ENCODE results near the gene TRPC5OS. TPM values are rescaled to one million over a fixed set of nuclear protein-coding genes. Genes with fewer than 3 reads are reported as not detected.

The TRPC5OS gene
- polyA plus RNA-seq = 0.44 TPM in 1 of 2 replicates, not detected in the other
- polyA minus RNA-seq = not detected in 2 replicates

GRCh38 chrX:111875881-111876280, at the start of gene TRPC5OS:
Gene TRPC5OS, plus strand, starts transcription at chrX:111876181. Its CDS starts 25,669 bp downstream, at chrX:111901850.
- no peak within 1 kb of the TSS for H3K4me2 ChIP-seq (ENCODE audit: low read length)
- H3K27ac ChIP-seq (ENCODE audit: low read length) = no peak within 1 kb of the TSS
- H3K27me3 ChIP-seq (ENCODE audit: insufficient read depth, low read depth, low read length) = no peaks in the 10 kb centered on the region
- H3K9me3 ChIP-seq (ENCODE audit: low read length) = no peaks in the 10 kb centered on the region
- TF ChIP-seq EP300 (conservative IDR thresholded peaks at IDR 0.05; ENCODE audit: poor library complexity, severe bottlenecking) (no peak), EZH2 (IDR thresholded peaks at IDR 0.05; ENCODE audit: borderline replicate concordance, insufficient read depth, low read length, poor library complexity, severe bottlenecking) (no peak), REST (IDR thresholded peaks at IDR 0.05; ENCODE audit: borderline replicate concordance) (no peak), POLR2AphosphoS5 (IDR thresholded peaks at IDR 0.05) (no peak), RAD21 (conservative IDR thresholded peaks at IDR 0.05) (no peak), CTCF (IDR thresholded peaks at IDR 0.05; ENCODE audit: poor library complexity, severe bottlenecking) (no peak), TAF1 (IDR thresholded peaks at IDR 0.05; ENCODE audit: low read depth) (no peak), MXI1 (conservative IDR thresholded peaks at IDR 0.05; ENCODE audit: poor library complexity, severe bottlenecking) (no peak), SMC3 (conservative IDR thresholded peaks at IDR 0.05; ENCODE audit: poor library complexity) (no peak)
- no peaks in the 10 kb centered on the region for H3K36me3 ChIP-seq (ENCODE audit: insufficient read depth, low read length)
- no peaks in the 10 kb centered on the region for H3K79me2 ChIP-seq (replicated peaks; ENCODE audit: insufficient read depth, low read length)
- H3K4me3 ChIP-seq (ENCODE audit: low read length) = no peak within 1 kb of the TSS
- H3K9me2 ChIP-seq (ENCODE audit: insufficient read depth, low read length) = no peaks in the 10 kb centered on the region
- H4K20me1 ChIP-seq (ENCODE audit: insufficient read depth) = no peaks in the 10 kb centered on the region
- no peak within 1 kb of the TSS for H3K9ac ChIP-seq (ENCODE audit: low read length)
- H2AFZ ChIP-seq (ENCODE audit: low read depth, low read length) = no peak within 1 kb of the TSS
- no peaks in the 10 kb centered on the region for H3F3A ChIP-seq (ENCODE audit: insufficient read depth, low read length, poor library complexity, severe bottlenecking)

GRCh38 chrX:111829345-111829744, 46.6 kb upstream of the TRPC5OS start:
- Histone ChIP-seq H3K36me3 (ENCODE audit: insufficient read depth, low read length) (no peaks in the 10 kb centered on the region), H3K4me2 (ENCODE audit: low read length) (no peak overlapping the region), H3K79me2 (replicated peaks; ENCODE audit: insufficient read depth, low read length) (no peaks in the 10 kb centered on the region), H3K4me3 (ENCODE audit: low read length) (no peak overlapping the region), H3K9me2 (ENCODE audit: insufficient read depth, low read length) (no peaks in the 10 kb centered on the region), H4K20me1 (ENCODE audit: insufficient read depth) (no peaks in the 10 kb centered on the region), H2AFZ (ENCODE audit: low read depth, low read length) (no peak overlapping the region), H3K27ac (ENCODE audit: low read length) (no peak overlapping the region), H3K27me3 (ENCODE audit: insufficient read depth, low read depth, low read length) (no peaks in the 10 kb centered on the region), H3F3A (ENCODE audit: insufficient read depth, low read length, poor library complexity, severe bottlenecking) (no peaks in the 10 kb centered on the region), H3K9ac (ENCODE audit: low read length) (no peak overlapping the region), H3K9me3 (ENCODE audit: low read length) (no peaks in the 10 kb centered on the region)
- TF ChIP-seq EP300 (conservative IDR thresholded peaks at IDR 0.05; ENCODE audit: poor library complexity, severe bottlenecking) (no peak), SMC3 (conservative IDR thresholded peaks at IDR 0.05; ENCODE audit: poor library complexity) (no peak), REST (IDR thresholded peaks at IDR 0.05; ENCODE audit: borderline replicate concordance) (no peak), EZH2 (IDR thresholded peaks at IDR 0.05; ENCODE audit: borderline replicate concordance, insufficient read depth, low read length, poor library complexity, severe bottlenecking) (no peak), RAD21 (conservative IDR thresholded peaks at IDR 0.05) (no peak), CTCF (IDR thresholded peaks at IDR 0.05; ENCODE audit: poor library complexity, severe bottlenecking) (no peak), TAF1 (IDR thresholded peaks at IDR 0.05; ENCODE audit: low read depth) (no peak), POLR2AphosphoS5 (IDR thresholded peaks at IDR 0.05) (no peak), MXI1 (conservative IDR thresholded peaks at IDR 0.05; ENCODE audit: poor library complexity, severe bottlenecking) (no peak)

All from neural cell (in vitro differentiated cells).